ENCODE results near the gene ZACN. TPM values are rescaled to one million over a fixed set of nuclear protein-coding genes. Genes with fewer than 3 reads are reported as not detected.
A peak's percentile ranks its signal among the peaks of the same experiment; 100 is the strongest.

The ZACN gene
- total RNA-seq, 4 donors from 2014 or later = not detected

- intact Hi-C loops (cut with DNase I; ENCODE audit: low total_unique reads) = no loop called here
Measured at GRCh38 chr17:76065775-76066174, 13.2 kb upstream of the ZACN start.

DNA sequence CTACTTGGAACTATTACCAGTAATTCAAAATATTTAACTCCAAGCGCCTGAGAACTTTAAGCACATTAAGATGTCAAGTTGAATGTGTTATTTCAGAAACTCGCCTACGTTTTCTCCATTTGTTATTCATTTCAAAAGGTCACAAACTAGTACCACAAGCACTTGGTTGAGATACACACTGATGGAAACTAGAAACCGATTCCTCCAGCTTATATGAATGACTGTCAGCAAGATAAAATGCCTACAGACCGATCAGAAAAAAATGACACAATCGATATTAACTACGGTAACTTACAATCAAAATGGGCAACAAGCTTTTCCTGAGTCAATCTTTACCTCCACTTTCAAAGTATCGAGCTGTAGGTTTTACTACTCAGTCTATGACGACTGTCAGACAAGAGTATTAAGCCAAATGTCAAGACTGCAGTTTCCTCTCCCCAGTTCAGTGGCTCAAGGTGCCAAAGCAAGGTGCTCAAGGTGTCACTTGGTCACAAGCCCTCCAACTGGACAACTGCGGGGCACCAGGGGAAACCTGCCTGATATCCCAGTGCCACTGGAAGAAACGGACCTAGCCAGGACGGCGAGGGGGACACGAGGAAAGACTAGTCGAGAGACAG is 7.3 kb upstream of the ZACN start:
- 5 to 6% methylated on average over 15 of the region's 15 CpGs for WGBS, 2 donors
- TF ChIP-seq CTCF (IDR thresholded peaks at IDR 0.05) = no peak
- no peak for TF ChIP-seq POLR2A (IDR thresholded peaks at IDR 0.05)

More at GRCh38 chr17:76065775-76066174, 13.2 kb upstream of the ZACN start:
- 76 to 85% methylated on average over 4 of the region's 4 CpGs for WGBS, 2 donors
- no peak for DNase-seq (ENCODE audit: low spot score in 2 of 2)
- TF ChIP-seq POLR2A (IDR thresholded peaks at IDR 0.05) = no peak
- no peak for TF ChIP-seq CTCF (IDR thresholded peaks at IDR 0.05)
- no peak overlapping the region for H3K4me3 ChIP-seq (ENCODE audit: low read depth, poor library complexity, severe bottlenecking)

GRCh38 chr17:76072148-76072858 is 6.7 kb upstream of the ZACN start, which contains the start of gene SRP68:
SRP68 (minus strand) TSS chr17:76072517; CDS start chr17:76072491, 26 bp downstream.
- H3K4me3 ChIP-seq (ENCODE audit: low read depth, poor library complexity, severe bottlenecking) = peak within 1 kb of the TSS; percentile 87
- TF ChIP-seq POLR2A (IDR thresholded peaks at IDR 0.05) (no peak), CTCF (IDR thresholded peaks at IDR 0.05) (peak in 1 of 3 donors; percentile 39)
- intact Hi-C loops (cut with DNase I; ENCODE audit: low total_unique reads) = no loop called here
- DNase-seq (ENCODE audit: low spot score in 2 of 2) = peak; percentile 89 to 98
- 1% methylated on average over 37 to 41 of the region's 57 CpGs for WGBS, 2 donors

More for the DNA sequence above, 7.3 kb upstream of the ZACN start:
- intact Hi-C loops (cut with DNase I; ENCODE audit: low total_unique reads) = no loop called here
- H3K4me3 ChIP-seq (ENCODE audit: low read depth, poor library complexity, severe bottlenecking) = peak overlapping the region; percentile 87
- DNase-seq (ENCODE audit: low spot score in 2 of 2) = no peak

- no peak for DNase-seq (ENCODE audit: low spot score in 2 of 2)
- 3% methylated on average over 30 to 34 of the region's 92 CpGs for WGBS, 2 donors
Measured at GRCh38 chr17:76074390-76075363, 4.3 kb upstream of the ZACN start, which contains the start of gene GALR2. GALR2 (plus strand) TSS chr17:76074781; CDS start chr17:76074884, 103 bp downstream.

More at GRCh38 chr17:76074390-76075363, 4.3 kb upstream of the ZACN start, which contains the start of gene GALR2:
- TF ChIP-seq POLR2A (IDR thresholded peaks at IDR 0.05) (no peak), CTCF (IDR thresholded peaks at IDR 0.05) (no peak)
- intact Hi-C loops (cut with DNase I; ENCODE audit: low total_unique reads) = no loop called here
- H3K4me3 ChIP-seq (ENCODE audit: low read depth, poor library complexity, severe bottlenecking) = no peak within 1 kb of the TSS
